ENCODE results near the gene CD40. TPM values are rescaled to one million over a fixed set of nuclear protein-coding genes. Genes with fewer than 3 reads are reported as not detected.
A peak's percentile ranks its signal among the peaks of the same experiment; 100 is the strongest.

CD40 gene
- total RNA-seq, 1 donor from 2014 or later, result 57.6 TPM

GRCh38 chr20:46148313-46149208 is 30.4 kb downstream of the CD40 start:
- H3K36me3 ChIP-seq (ENCODE audit: control insufficient read depth, insufficient read depth, low read length), result no peaks in the 10 kb centered on the region
- peaks cover 16% of the 10 kb centered on the region for H3K27me3 ChIP-seq (ENCODE audit: control insufficient read depth, insufficient read depth, low read length)
- no peak overlapping the region for H3K4me3 ChIP-seq (ENCODE audit: low read depth, low read length)
- TF ChIP-seq CTCF (IDR thresholded peaks at IDR 0.05; ENCODE audit: insufficient read depth, low read length, poor library complexity, severe bottlenecking), result no peak
- no peak for DNase-seq (ENCODE audit: low read depth)

GRCh38 chr20:46150943-46151342 is 32.8 kb downstream of the CD40 start:
- no peak for TF ChIP-seq CTCF (IDR thresholded peaks at IDR 0.05; ENCODE audit: insufficient read depth, low read length, poor library complexity, severe bottlenecking)
- Histone ChIP-seq H3K27me3 (ENCODE audit: control insufficient read depth, insufficient read depth, low read length) (peaks cover 14% of the 10 kb centered on the region), H3K36me3 (ENCODE audit: control insufficient read depth, insufficient read depth, low read length) (no peaks in the 10 kb centered on the region), H3K4me3 (ENCODE audit: low read depth, low read length) (no peak overlapping the region)
- no peak for DNase-seq (ENCODE audit: low read depth)

- no peak overlapping the region for H3K4me3 ChIP-seq (ENCODE audit: low read depth, low read length)
- DNase-seq (ENCODE audit: low read depth), result no peak
- H3K27me3 ChIP-seq (ENCODE audit: control insufficient read depth, insufficient read depth, low read length), result peaks cover 14% of the 10 kb centered on the region
- H3K36me3 ChIP-seq (ENCODE audit: control insufficient read depth, insufficient read depth, low read length), result no peaks in the 10 kb centered on the region
- TF ChIP-seq CTCF (IDR thresholded peaks at IDR 0.05; ENCODE audit: insufficient read depth, low read length, poor library complexity, severe bottlenecking), result peak; percentile 43
These were observed 33.8 kb downstream of the CD40 start for GRCh38 chr20:46151936-46152335.

GRCh38 chr20:46152824-46153586 is 34.9 kb downstream of the CD40 start:
- Histone ChIP-seq H3K36me3 (ENCODE audit: control insufficient read depth, insufficient read depth, low read length) (no peaks in the 10 kb centered on the region), H3K27me3 (ENCODE audit: control insufficient read depth, insufficient read depth, low read length) (peaks cover 17% of the 10 kb centered on the region), H3K4me3 (ENCODE audit: low read depth, low read length) (no peak overlapping the region)
- no peak for DNase-seq (ENCODE audit: low read depth)
- TF ChIP-seq CTCF (IDR thresholded peaks at IDR 0.05; ENCODE audit: insufficient read depth, low read length, poor library complexity, severe bottlenecking), result no peak

GRCh38 chr20:46154305-46154704 is 36.2 kb downstream of the CD40 start:
- H3K4me3 ChIP-seq (ENCODE audit: low read depth, low read length), result no peak overlapping the region
- H3K27me3 ChIP-seq (ENCODE audit: control insufficient read depth, insufficient read depth, low read length), result peaks cover 11% of the 10 kb centered on the region
- H3K36me3 ChIP-seq (ENCODE audit: control insufficient read depth, insufficient read depth, low read length), result no peaks in the 10 kb centered on the region
- no peak for TF ChIP-seq CTCF (IDR thresholded peaks at IDR 0.05; ENCODE audit: insufficient read depth, low read length, poor library complexity, severe bottlenecking)
- DNase-seq (ENCODE audit: low read depth), result no peak
